PFSK-1 (cell line): ENCODE results near the gene GPR153.

ENCODE experiments used
- POLR2AphosphoS5 ChIP-seq: IDR thresholded peaks from 2 replicates; pipeline ENCODE4 v1.6.1; 2012; ENCODE audit warnings: low read depth, mild to moderate bottlenecking, control low read depth, low read length, moderate library complexity
- REST ChIP-seq, 2 experiments: IDR thresholded peaks; 2 replicates each; pipeline versions ENCODE4 v1.6.1 to v1.8.0; 2011 to 2012; ENCODE audit warnings: low read depth in 2 of 2, low read length in 2 of 2, control low read depth in 1 of 2, inconsistent platforms in 1 of 2, mild to moderate bottlenecking in 1 of 2, moderate library complexity in 1 of 2; ENCODE audit not compliant: insufficient read depth in 1 of 2
- TAF1 ChIP-seq: IDR thresholded peaks from 2 replicates; pipeline ENCODE4 v1.6.1; 2012; ENCODE audit warnings: low read length, control low read depth, borderline replicate concordance; ENCODE audit not compliant: insufficient read depth

- TF ChIP-seq REST (IDR thresholded peaks at IDR 0.05; ENCODE audit: insufficient read depth in 1 of 2, low read depth in 2 of 2, low read length in 2 of 2): no peak
- TF ChIP-seq POLR2AphosphoS5: no peak
- no peak for TF ChIP-seq TAF1
These were observed 12.5 kb upstream of the GPR153 start for GRCh38 chr1:6273380-6273891.
